ENCODE measurements around the gene GHRH. TPM values are rescaled to one million over a fixed set of nuclear protein-coding genes. Genes with fewer than 3 reads are reported as not detected.

The GHRH gene
- total RNA-seq, 1 experiment from 2014 or later = 0.74 TPM

DNA sequence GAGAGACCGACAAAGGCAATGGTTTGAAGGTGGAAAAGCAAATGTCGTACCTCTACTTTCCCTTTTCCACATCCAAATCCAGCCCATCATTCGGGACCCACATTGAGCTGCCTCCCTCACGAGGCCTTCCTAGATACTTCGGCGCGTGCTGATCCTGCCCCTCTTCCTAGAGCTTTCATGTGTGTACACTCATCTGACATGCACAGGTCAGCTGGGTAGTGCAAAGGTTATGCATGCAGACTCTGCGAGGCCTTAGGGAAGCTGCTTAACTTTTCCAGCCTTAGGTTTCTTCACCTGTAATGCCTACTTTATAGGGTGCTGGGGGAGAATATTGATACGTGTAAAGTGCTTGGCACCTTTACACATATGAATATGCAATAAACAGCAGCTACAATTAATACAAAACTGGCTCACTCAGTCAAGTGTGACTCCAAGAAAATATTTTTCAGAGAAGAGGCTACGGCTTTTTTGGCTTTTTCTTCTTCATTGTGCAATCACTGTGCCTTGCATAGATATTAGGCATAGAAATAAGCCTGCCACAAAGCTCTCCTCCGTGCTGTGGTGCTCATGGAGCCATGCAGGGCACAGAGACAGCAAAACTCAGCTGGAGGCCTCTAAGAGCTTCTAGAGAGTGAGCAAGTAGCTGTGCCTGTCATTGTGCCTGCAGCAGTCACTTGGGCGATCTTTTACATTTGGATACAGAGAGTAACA is 24.2 kb upstream of the GHRH start:
- H3K36me3 Mint-ChIP-seq = no peaks in the 10 kb centered on the region
- H3K27ac Mint-ChIP-seq = no peak overlapping the region
- no peaks in the 10 kb centered on the region for H3K9me3 Mint-ChIP-seq
- peaks cover 10% of the 10 kb centered on the region for H3K4me1 Mint-ChIP-seq
- peaks cover 17% of the 10 kb centered on the region for H3K27me3 Mint-ChIP-seq (ENCODE audit: low read depth)
- DNase-seq (ENCODE audit: low spot score) = no peak
- no peak overlapping the region for H3K4me3 Mint-ChIP-seq
- no peak for TF ChIP-seq TEAD4 (CRISPR knock-in tag; IDR thresholded peaks at IDR 0.05)
- TF ChIP-seq GABPB1 (CRISPR knock-in tag; IDR thresholded peaks at IDR 0.05) = peak; percentile 65
- ChIA-PET CTCF (interaction anchor here (1.1 to 1.6 kb wide), 2 partner anchors 94 to 99 kb away, joined by 3 to 4 read pairs; no protein-coding TSS in a partner anchor), POLR2A (interaction anchor here (0.6 to 1.0 kb wide), 2 partner anchors 23 to 34 kb away, joined by 3 read pairs; no protein-coding TSS in a partner anchor)
- no peak for ATAC-seq

DNA sequence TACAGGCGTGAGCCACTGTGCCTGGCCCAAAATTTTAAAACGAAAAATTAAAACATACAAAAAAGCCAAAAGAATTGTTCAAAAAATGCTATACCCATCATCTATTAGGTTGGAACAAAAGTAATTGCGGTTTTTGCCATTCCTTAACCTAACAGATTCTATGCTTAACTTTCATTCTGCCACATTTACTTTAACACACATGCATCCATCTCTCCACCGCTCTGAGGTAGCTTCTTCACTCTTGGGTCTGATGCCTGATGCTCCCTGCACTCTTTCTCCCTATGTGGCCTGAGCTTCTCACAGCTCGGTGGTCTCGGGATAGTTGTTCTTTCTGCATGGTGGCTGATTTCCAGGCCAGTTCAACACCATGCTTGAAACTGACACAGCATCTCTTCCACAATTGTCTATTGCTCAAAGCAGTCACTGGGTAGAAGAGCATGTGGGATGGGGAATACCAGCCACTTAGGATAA is 23.1 kb upstream of the GHRH start:
- ATAC-seq = no peak
- no peak for TF ChIP-seq CREM (CRISPR knock-in tag; IDR thresholded peaks at IDR 0.05)
- TF ChIP-seq SOX15 (CRISPR knock-in tag; IDR thresholded peaks at IDR 0.05) = no peak
- no peak for TF ChIP-seq JUN (CRISPR knock-in tag; IDR thresholded peaks at IDR 0.05)
- no peaks in the 10 kb centered on the region for H3K36me3 Mint-ChIP-seq
- H3K4me1 Mint-ChIP-seq = peaks cover 17% of the 10 kb centered on the region
- H3K4me3 Mint-ChIP-seq = no peak overlapping the region
- no peak for DNase-seq (ENCODE audit: low spot score)
- POLR2A ChIA-PET = no interaction called here
- CTCF ChIA-PET = no interaction called here
- H3K9me3 Mint-ChIP-seq = no peaks in the 10 kb centered on the region
- H3K27ac Mint-ChIP-seq = no peak overlapping the region
- peaks cover 17% of the 10 kb centered on the region for H3K27me3 Mint-ChIP-seq (ENCODE audit: low read depth)

- peaks cover 18% of the 10 kb centered on the region for H3K4me1 Mint-ChIP-seq
- ChIA-PET CTCF (interaction anchor here (1.3 kb wide), 1 partner anchor 92 kb away, joined by 5 read pairs; no protein-coding TSS in a partner anchor), POLR2A (no interaction called here)
- ATAC-seq (no peak), DNase-seq (ENCODE audit: low spot score) (no peak)
- peaks cover 17% of the 10 kb centered on the region for H3K27me3 Mint-ChIP-seq (ENCODE audit: low read depth)
- no peak for TF ChIP-seq TP53 (CRISPR knock-in tag; IDR thresholded peaks at IDR 0.05)
- TF ChIP-seq NFYB (CRISPR knock-in tag; conservative IDR thresholded peaks at IDR 0.05; ENCODE audit: low read depth) = no peak
- TF ChIP-seq CBFB (CRISPR knock-in tag; IDR thresholded peaks at IDR 0.05; ENCODE audit: low read depth) = no peak
- TF ChIP-seq, protein P1, sequence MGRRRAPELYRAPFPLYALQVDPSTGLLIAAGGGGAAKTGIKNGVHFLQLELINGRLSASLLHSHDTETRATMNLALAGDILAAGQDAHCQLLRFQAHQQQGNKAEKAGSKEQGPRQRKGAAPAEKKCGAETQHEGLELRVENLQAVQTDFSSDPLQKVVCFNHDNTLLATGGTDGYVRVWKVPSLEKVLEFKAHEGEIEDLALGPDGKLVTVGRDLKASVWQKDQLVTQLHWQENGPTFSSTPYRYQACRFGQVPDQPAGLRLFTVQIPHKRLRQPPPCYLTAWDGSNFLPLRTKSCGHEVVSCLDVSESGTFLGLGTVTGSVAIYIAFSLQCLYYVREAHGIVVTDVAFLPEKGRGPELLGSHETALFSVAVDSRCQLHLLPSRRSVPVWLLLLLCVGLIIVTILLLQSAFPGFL (CRISPR knock-in tag; IDR thresholded peaks at IDR 0.05; ENCODE audit: borderline replicate concordance) = no peak
- no peak for TF ChIP-seq ZNF121 (CRISPR knock-in tag; IDR thresholded peaks at IDR 0.05)
- TF ChIP-seq GRHL2 (CRISPR knock-in tag; IDR thresholded peaks at IDR 0.05; ENCODE audit: insufficient replicate concordance, severe bottlenecking) = no peak
- TF ChIP-seq ZNF423 (CRISPR knock-in tag; IDR thresholded peaks at IDR 0.05) = no peak
- TF ChIP-seq E2F5 (CRISPR knock-in tag; IDR thresholded peaks at IDR 0.05) = no peak
- TF ChIP-seq, protein P2, sequence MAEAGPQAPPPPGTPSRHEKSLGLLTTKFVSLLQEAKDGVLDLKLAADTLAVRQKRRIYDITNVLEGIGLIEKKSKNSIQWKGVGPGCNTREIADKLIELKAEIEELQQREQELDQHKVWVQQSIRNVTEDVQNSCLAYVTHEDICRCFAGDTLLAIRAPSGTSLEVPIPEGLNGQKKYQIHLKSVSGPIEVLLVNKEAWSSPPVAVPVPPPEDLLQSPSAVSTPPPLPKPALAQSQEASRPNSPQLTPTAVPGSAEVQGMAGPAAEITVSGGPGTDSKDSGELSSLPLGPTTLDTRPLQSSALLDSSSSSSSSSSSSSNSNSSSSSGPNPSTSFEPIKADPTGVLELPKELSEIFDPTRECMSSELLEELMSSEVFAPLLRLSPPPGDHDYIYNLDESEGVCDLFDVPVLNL (CRISPR knock-in tag; IDR thresholded peaks at IDR 0.05; ENCODE audit: borderline replicate concordance, low read depth) = no peak
- TF ChIP-seq, protein P3, sequence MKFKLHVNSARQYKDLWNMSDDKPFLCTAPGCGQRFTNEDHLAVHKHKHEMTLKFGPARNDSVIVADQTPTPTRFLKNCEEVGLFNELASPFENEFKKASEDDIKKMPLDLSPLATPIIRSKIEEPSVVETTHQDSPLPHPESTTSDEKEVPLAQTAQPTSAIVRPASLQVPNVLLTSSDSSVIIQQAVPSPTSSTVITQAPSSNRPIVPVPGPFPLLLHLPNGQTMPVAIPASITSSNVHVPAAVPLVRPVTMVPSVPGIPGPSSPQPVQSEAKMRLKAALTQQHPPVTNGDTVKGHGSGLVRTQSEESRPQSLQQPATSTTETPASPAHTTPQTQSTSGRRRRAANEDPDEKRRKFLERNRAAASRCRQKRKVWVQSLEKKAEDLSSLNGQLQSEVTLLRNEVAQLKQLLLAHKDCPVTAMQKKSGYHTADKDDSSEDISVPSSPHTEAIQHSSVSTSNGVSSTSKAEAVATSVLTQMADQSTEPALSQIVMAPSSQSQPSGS (CRISPR knock-in tag; IDR thresholded peaks at IDR 0.05; ENCODE audit: borderline replicate concordance, low read depth) = no peak
- no peak for TF ChIP-seq OVOL2 (CRISPR knock-in tag; IDR thresholded peaks at IDR 0.05; ENCODE audit: borderline replicate concordance)
- no peak for TF ChIP-seq CREM (CRISPR knock-in tag; IDR thresholded peaks at IDR 0.05)
- no peak for TF ChIP-seq JAZF1 (CRISPR knock-in tag; IDR thresholded peaks at IDR 0.05)
- no peak for TF ChIP-seq HMGXB4 (CRISPR knock-in tag; IDR thresholded peaks at IDR 0.05)
- TF ChIP-seq GTF2I (CRISPR knock-in tag; conservative IDR thresholded peaks at IDR 0.05) = no peak
- no peak for TF ChIP-seq ZMAT4 (CRISPR knock-in tag; IDR thresholded peaks at IDR 0.05)
- TF ChIP-seq KAT7 (CRISPR knock-in tag; IDR thresholded peaks at IDR 0.05; ENCODE audit: borderline replicate concordance) = no peak
- TF ChIP-seq USF1 (CRISPR knock-in tag; IDR thresholded peaks at IDR 0.05) = no peak
- TF ChIP-seq ELF4 (CRISPR knock-in tag; IDR thresholded peaks at IDR 0.05; ENCODE audit: low read depth) = no peak
- no peak for TF ChIP-seq MXD4 (CRISPR knock-in tag; IDR thresholded peaks at IDR 0.05; ENCODE audit: borderline replicate concordance)
- H3K9me3 Mint-ChIP-seq = no peaks in the 10 kb centered on the region
- H3K27ac Mint-ChIP-seq = no peak overlapping the region
- H3K36me3 Mint-ChIP-seq = no peaks in the 10 kb centered on the region
- no peak overlapping the region for H3K4me3 Mint-ChIP-seq
Measured at GRCh38 chr20:37283530-37284195, 22.0 kb upstream of the GHRH start.
